ENCODE data around the gene TM4SF20.

The TM4SF20 gene

GRCh38 chr2:227313310-227313709, 65.8 kb downstream of the TM4SF20 start:
- H3K4me3 ChIP-seq (ENCODE audit: low read length in 2 of 2) = no peak overlapping the region
- H3K36me3 ChIP-seq (ENCODE audit: control insufficient read depth in 2 of 2, insufficient read depth in 2 of 2, low read length in 2 of 2) = no peaks in the 10 kb centered on the region
- H3K9ac ChIP-seq (ENCODE audit: low read length in 2 of 2) = no peak overlapping the region
- no peak overlapping the region for H3K27ac ChIP-seq (ENCODE audit: low read length)
- no peaks in the 10 kb centered on the region for H3K27me3 ChIP-seq (ENCODE audit: control insufficient read depth in 1 of 2, insufficient read depth in 2 of 2, low read length in 2 of 2)
- H3K9me3 ChIP-seq (ENCODE audit: control insufficient read depth in 2 of 2, low read length in 2 of 2) = no peaks in the 10 kb centered on the region
- H3K4me1 ChIP-seq (ENCODE audit: control insufficient read depth, insufficient read depth, low read length) = no peaks in the 10 kb centered on the region

DNA sequence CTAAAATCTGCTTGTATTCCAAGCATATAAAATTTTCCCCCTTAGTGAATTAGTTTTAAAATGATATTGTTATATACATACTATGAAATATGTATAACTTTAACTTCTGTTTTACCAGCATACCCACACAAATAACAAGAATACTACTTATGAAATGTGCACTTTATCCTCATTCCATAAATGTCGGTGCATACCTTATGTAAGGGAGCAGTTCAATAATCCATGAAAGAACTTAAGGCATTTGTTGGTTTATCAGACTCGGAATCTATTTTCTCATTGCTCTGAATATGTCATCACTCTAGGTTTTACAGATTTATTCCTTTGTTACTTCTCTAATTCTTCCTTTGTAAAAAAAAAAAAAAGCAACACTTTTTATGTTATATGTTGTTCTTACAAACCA, 66.5 kb downstream of the TM4SF20 start:
- Histone ChIP-seq H3K4me1 (ENCODE audit: control insufficient read depth, insufficient read depth, low read length) (no peaks in the 10 kb centered on the region), H3K9me3 (ENCODE audit: control insufficient read depth in 2 of 2, low read length in 2 of 2) (no peaks in the 10 kb centered on the region), H3K9ac (ENCODE audit: low read length in 2 of 2) (no peak overlapping the region), H3K27ac (ENCODE audit: low read length) (no peak overlapping the region), H3K36me3 (ENCODE audit: control insufficient read depth in 2 of 2, insufficient read depth in 2 of 2, low read length in 2 of 2) (no peaks in the 10 kb centered on the region), H3K27me3 (ENCODE audit: control insufficient read depth in 1 of 2, insufficient read depth in 2 of 2, low read length in 2 of 2) (no peaks in the 10 kb centered on the region), H3K4me3 (ENCODE audit: low read length in 2 of 2) (no peak overlapping the region)

Data from stomach smooth muscle (tissue), 2 donors.